OCI-LY3 (cell line): ENCODE measurements around the gene DFFB.

Experiments
- H2AFZ ChIP-seq: fragments of 200-600, 300-600 bp; shearing (Covaris generic); 2 replicates; pipeline ENCODE4 v1.6.0; 2014; ENCODE audit warnings: antibody characterized with exemption, low read depth, low read length
- H3K27ac ChIP-seq: fragments of 200-600, 300-600 bp; sonication (generic); 2 replicates; pipeline ENCODE4 v1.5.1; 2014; ENCODE audit warnings: mild to moderate bottlenecking, low read length, moderate library complexity, mixed read lengths
- H3K27me3 ChIP-seq: fragments of 200-600, 300-600 bp; sonication (generic); 2 replicates; pipeline ENCODE4 v1.6.1; 2014; ENCODE audit warnings: low read depth, low read length, mixed read lengths
- H3K36me3 ChIP-seq: fragments of 200-600, 300-600 bp; sonication (generic); replicated peaks from 2 replicates; pipeline ENCODE3; 2014; ENCODE audit warnings: low read depth, low read length, mixed read lengths
- H3K4me1 ChIP-seq: fragments of 300-600, 200-600 bp; sonication (generic); 2 replicates; pipeline ENCODE4 v1.6.1; 2014; ENCODE audit warnings: low read length, mixed read lengths
- H3K4me2 ChIP-seq: fragments of 200-600, 300-600 bp; sonication (generic); 2 replicates; pipeline ENCODE4 v1.6.1; 2014; ENCODE audit warnings: low read length, mixed read lengths
- H3K4me3 ChIP-seq: fragments of 300-600, 200-600 bp; sonication (generic); 2 replicates; pipeline ENCODE4 v1.5.1; 2014; ENCODE audit warnings: antibody characterized with exemption, mild to moderate bottlenecking, low read length, moderate library complexity
- H3K79me2 ChIP-seq: fragments of 300-600, 200-600 bp; shearing (Covaris generic); 2 replicates; pipeline ENCODE4 v1.6.1; 2014; ENCODE audit warnings: mild to moderate bottlenecking, low read length, mixed read lengths
- H3K9ac ChIP-seq: fragments of 300-600, 200-600 bp; shearing (Covaris generic); 2 replicates; pipeline ENCODE4 v1.6.0; 2014; ENCODE audit warnings: mild to moderate bottlenecking, low read length, moderate library complexity
- H3K9me3 ChIP-seq: fragments of 200-600, 300-600 bp; shearing (Covaris generic); 2 replicates; pipeline ENCODE4 v1.6.1; 2014; ENCODE audit warnings: low read length, mixed read lengths; ENCODE audit not compliant: insufficient read depth
- H4K20me1 ChIP-seq: fragments of 200-600, 300-600 bp; sonication (generic); 2 replicates; pipeline ENCODE4 v1.6.1; 2016; ENCODE audit warnings: low read length, mixed read lengths; ENCODE audit not compliant: insufficient read depth
- CTCF ChIP-seq: fragments of 200-600, 300-600 bp; sonication (generic); IDR thresholded peaks from 2 replicates; pipeline ENCODE4 v1.5.1; 2014; ENCODE audit warnings: antibody characterized with exemption, low read length, low read depth
- EZH2phosphoT487 ChIP-seq: fragments of 200-600 bp; shearing (Covaris generic); IDR thresholded peaks from 2 replicates; pipeline ENCODE4 v1.6.1; 2018; ENCODE audit warnings: antibody characterized with exemption, mixed run types, low read depth

The DFFB gene

GRCh38 chr1:3876716-3877115, 19.4 kb downstream of the DFFB start:
- H2AFZ ChIP-seq: no peak overlapping the region
- no peaks in the 10 kb centered on the region for H3K9me3 ChIP-seq
- no peaks in the 10 kb centered on the region for H4K20me1 ChIP-seq
- peaks cover 22% of the 10 kb centered on the region for H3K36me3 ChIP-seq
- H3K4me3 ChIP-seq: no peak overlapping the region
- H3K27me3 ChIP-seq: no peaks in the 10 kb centered on the region
- H3K4me2 ChIP-seq: no peak overlapping the region
- TF ChIP-seq EZH2phosphoT487 (no peak), CTCF (no peak)
- no peaks in the 10 kb centered on the region for H3K79me2 ChIP-seq
- H3K9ac ChIP-seq: no peak overlapping the region
- no peak overlapping the region for H3K27ac ChIP-seq
- H3K4me1 ChIP-seq: no peaks in the 10 kb centered on the region

GRCh38 chr1:3879099-3879498, 21.8 kb downstream of the DFFB start:
- no peak for TF ChIP-seq EZH2phosphoT487
- H3K27ac ChIP-seq: no peak overlapping the region
- no peak overlapping the region for H3K9ac ChIP-seq
- H3K27me3 ChIP-seq: no peaks in the 10 kb centered on the region
- H3K9me3 ChIP-seq: no peaks in the 10 kb centered on the region
- H3K4me1 ChIP-seq: no peaks in the 10 kb centered on the region
- no peaks in the 10 kb centered on the region for H3K79me2 ChIP-seq
- H3K36me3 ChIP-seq: peaks cover 21% of the 10 kb centered on the region
- no peak overlapping the region for H3K4me2 ChIP-seq
- no peak overlapping the region for H2AFZ ChIP-seq
- no peaks in the 10 kb centered on the region for H4K20me1 ChIP-seq
- no peak overlapping the region for H3K4me3 ChIP-seq

DNA sequence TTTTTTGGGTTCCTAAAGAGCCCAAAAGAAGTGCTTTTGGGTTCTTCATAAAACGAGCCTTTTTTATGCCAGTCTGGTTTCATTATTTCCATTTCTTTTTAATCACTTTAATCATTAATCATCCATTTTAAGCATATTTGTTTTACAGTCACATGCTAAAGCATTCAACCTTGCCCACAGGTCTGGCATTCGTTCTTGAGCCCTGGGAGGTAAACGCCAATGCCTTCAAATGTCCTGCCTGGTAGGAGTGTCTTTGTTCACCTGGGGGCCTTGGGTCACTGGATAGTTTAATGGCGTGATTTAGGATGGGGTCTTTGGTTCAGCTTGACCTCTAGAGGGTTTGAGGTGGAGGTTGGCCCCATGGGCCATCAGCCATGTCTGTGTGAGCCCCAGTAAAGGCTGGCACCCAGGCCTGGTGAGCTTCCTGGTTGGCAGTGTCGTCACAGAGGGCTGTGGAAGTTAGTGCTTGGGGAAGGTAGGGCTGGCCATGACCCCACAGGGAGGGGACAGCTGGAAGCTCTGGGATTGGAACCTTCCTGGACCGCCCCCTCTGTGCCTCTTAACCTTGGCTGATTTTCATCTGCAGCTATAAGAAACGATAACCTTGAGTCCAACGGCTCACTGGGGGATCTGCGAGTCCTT, 22.6 kb downstream of the DFFB start:
- H3K27me3 ChIP-seq: no peaks in the 10 kb centered on the region
- H4K20me1 ChIP-seq: no peaks in the 10 kb centered on the region
- no peaks in the 10 kb centered on the region for H3K4me1 ChIP-seq
- H3K27ac ChIP-seq: no peak overlapping the region
- H3K9ac ChIP-seq: no peak overlapping the region
- H2AFZ ChIP-seq: no peak overlapping the region
- H3K9me3 ChIP-seq: no peaks in the 10 kb centered on the region
- no peak overlapping the region for H3K4me3 ChIP-seq
- H3K36me3 ChIP-seq: peaks cover 20% of the 10 kb centered on the region
- TF ChIP-seq EZH2phosphoT487 (no peak), CTCF (no peak)
- H3K79me2 ChIP-seq: no peaks in the 10 kb centered on the region
- H3K4me2 ChIP-seq: no peak overlapping the region

DNA sequence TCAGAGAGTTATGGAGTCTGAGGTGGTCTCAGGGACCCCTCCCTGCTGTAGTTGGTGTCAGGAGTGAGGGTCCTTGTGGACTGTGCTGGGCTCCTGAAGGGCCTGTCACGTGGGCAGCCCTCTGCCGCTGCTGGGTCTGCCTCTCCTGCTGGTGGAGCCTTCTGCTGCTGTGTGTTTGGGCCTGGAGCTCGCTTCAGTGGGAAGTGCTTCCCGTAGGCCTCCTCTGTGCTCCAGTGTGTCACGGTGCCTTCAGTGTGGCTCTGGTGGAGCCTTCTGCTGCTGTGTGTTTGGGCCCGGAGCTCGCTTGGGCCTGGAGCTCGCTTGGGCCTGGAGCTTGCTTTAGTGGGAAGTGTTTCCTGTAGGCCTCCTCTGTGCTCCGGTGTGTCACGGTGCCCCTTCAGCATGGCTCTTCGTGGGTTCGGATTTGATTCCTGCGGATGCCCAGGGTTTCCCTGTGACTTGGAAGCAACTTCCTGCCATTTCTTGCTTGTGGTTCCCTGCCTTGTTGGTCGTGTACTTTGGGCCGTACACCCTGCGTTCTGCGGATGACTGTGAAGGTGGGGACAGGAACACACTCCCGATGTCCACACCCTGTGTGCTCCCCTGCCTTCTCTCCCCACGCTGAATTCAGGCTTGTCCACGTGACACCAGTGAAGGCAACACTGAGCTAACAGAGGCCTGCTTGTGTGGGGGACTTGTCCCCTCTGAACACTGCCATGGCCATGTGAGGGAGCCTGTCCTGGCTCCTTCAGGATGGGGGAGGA, 23.3 kb downstream of the DFFB start:
- H3K4me2 ChIP-seq: no peak overlapping the region
- TF ChIP-seq EZH2phosphoT487 (no peak), CTCF (no peak)
- H3K79me2 ChIP-seq: no peaks in the 10 kb centered on the region
- H3K36me3 ChIP-seq: peaks cover 19% of the 10 kb centered on the region
- no peaks in the 10 kb centered on the region for H3K9me3 ChIP-seq
- no peak overlapping the region for H3K27ac ChIP-seq
- H3K4me3 ChIP-seq: no peak overlapping the region
- H3K9ac ChIP-seq: no peak overlapping the region
- no peaks in the 10 kb centered on the region for H3K27me3 ChIP-seq
- no peaks in the 10 kb centered on the region for H4K20me1 ChIP-seq
- no peak overlapping the region for H2AFZ ChIP-seq
- H3K4me1 ChIP-seq: no peaks in the 10 kb centered on the region
